ENCODE results near the gene COX8C.
A peak's percentile ranks its signal among the peaks of the same experiment; 100 is the strongest.

The COX8C gene, protein sequence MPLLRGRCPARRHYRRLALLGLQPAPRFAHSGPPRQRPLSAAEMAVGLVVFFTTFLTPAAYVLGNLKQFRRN

GRCh38 chr14:93346926-93347721, at the start of gene COX8C:
Gene COX8C (plus strand): TSS chr14:93347182. CDS start chr14:93347269, 87 bp downstream.
- no peak within 1 kb of the TSS for H3K27ac ChIP-seq
- no peak for TF ChIP-seq ZFX (IDR thresholded peaks at IDR 0.05; ENCODE audit: borderline replicate concordance)
- TF ChIP-seq, protein P1, sequence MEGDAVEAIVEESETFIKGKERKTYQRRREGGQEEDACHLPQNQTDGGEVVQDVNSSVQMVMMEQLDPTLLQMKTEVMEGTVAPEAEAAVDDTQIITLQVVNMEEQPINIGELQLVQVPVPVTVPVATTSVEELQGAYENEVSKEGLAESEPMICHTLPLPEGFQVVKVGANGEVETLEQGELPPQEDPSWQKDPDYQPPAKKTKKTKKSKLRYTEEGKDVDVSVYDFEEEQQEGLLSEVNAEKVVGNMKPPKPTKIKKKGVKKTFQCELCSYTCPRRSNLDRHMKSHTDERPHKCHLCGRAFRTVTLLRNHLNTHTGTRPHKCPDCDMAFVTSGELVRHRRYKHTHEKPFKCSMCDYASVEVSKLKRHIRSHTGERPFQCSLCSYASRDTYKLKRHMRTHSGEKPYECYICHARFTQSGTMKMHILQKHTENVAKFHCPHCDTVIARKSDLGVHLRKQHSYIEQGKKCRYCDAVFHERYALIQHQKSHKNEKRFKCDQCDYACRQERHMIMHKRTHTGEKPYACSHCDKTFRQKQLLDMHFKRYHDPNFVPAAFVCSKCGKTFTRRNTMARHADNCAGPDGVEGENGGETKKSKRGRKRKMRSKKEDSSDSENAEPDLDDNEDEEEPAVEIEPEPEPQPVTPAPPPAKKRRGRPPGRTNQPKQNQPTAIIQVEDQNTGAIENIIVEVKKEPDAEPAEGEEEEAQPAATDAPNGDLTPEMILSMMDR (IDR thresholded peaks at IDR 0.05), result peak; percentile 46

DNA sequence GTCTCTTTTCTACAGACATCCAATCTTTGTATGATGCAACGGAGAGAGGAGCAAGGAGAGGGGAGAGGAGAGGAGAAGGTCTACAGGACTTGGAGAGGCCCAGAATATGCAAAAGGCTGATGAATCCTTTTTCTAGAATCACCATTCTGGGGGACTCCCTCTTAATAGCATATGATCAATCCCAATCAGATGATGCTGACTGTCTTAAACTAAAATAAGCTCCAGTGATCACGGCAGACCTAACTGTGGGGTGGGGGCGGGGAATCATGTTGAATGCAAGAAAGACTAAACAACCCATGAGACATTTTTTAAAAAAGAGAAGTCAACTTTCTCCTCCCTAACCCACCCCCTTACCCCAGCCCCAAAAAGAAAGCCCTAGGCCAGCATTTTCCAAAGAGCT, 47.6 kb upstream of the COX8C start:
- TF ChIP-seq, protein P1 (IDR thresholded peaks at IDR 0.05), result no peak
- TF ChIP-seq ZFX (IDR thresholded peaks at IDR 0.05; ENCODE audit: borderline replicate concordance), result no peak
- no peak overlapping the region for H3K27ac ChIP-seq

DNA sequence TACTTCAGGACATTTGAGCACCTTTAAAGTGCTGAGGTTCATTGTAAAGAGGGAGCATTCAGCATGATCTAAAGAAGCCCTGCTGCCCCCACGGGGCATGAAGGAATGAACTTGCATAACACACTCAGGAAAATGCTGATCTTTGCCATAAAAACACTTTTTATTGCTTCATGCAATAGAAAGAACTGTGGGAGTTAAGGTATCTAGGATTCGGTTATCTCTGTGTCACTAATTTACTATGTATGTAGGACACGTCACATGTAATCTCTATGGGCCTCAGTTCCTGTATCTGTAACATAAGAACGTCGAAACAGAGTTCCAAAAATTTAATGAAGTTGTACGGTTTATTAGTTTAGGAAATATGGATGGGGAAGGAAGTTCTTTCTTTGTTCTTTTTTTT, 47.1 kb upstream of the COX8C start:
- TF ChIP-seq ZFX (IDR thresholded peaks at IDR 0.05; ENCODE audit: borderline replicate concordance), result no peak
- TF ChIP-seq, protein P1 (IDR thresholded peaks at IDR 0.05), result no peak
- no peak overlapping the region for H3K27ac ChIP-seq

DNA sequence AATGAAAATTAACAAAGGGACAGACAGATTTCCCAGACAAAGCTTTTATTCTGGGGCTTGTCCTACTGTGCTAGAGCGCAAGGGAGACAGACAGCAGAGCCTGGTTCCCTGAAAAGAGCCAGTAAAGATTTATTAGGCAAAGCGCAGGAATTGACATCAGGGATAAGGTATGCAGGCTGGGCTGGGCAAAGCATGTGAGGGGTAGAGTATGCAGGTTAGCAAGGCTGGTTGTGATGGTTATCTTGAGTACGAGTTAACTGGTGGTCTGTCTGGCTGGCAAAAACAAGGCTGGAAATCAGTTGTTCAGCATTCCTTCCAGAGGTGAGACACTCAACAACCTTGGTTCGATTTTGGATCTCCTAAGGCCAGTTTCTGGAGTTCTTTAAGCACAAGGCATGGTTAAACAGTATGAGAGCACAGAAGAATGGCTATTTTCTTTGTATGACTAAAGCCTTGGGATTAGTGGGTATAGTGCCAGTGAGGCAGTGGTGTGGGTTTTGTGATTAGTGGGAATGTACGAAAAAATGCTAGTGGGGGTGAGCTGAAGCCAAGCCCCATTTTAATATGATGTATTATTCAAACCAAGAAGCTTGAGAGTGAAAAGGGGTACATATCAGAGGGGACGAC, 45.0 kb upstream of the COX8C start:
- no peak overlapping the region for H3K27ac ChIP-seq
- no peak for TF ChIP-seq ZFX (IDR thresholded peaks at IDR 0.05; ENCODE audit: borderline replicate concordance)
- TF ChIP-seq, protein P1 (IDR thresholded peaks at IDR 0.05), result no peak

DNA sequence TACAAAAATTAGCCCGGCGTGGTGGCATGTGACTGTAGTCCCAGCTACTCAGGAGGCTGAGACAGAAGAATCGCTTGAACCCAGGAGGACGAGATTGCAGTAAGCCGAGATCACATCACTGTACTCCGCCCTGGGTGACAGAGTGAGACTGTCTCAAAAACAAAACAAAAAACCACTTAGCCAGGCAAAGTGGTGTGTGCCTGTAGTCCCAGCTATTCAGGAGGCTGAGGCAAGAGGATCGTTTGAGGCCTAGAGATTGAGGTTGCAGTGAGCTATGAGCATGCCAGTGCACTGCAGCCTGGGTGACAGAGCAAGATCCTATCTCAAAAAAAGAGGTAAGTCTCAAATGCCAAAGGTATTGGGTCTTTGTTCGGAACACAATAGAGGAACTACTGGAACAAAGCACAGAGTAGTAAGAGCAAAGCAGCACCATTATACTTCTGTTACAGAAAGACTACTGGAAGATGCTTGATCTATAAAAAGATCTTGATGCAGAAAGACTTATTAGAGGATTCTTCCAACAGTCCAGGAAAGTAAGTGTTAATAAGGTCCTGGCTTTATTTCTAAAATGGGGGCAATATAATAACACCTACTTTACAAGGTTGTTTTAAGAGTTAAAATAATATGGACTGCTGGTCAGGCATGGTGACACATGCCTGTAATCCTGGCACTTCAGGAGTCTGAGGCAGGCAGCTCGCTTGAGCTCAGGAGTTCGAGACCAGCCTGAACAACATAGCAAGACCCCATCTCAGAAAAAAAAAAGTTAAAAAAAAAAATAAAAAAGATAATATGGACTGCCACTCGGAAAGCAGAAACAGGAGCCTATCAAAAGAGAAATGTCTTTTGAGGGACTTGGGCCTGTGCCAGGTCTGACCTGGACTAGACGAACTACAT, 44.0 kb upstream of the COX8C start:
- TF ChIP-seq ZFX (IDR thresholded peaks at IDR 0.05; ENCODE audit: borderline replicate concordance), result no peak
- TF ChIP-seq, protein P1 (IDR thresholded peaks at IDR 0.05), result no peak
- H3K27ac ChIP-seq, result no peak overlapping the region

- TF ChIP-seq, protein P1 (IDR thresholded peaks at IDR 0.05), result no peak
- TF ChIP-seq ZFX (IDR thresholded peaks at IDR 0.05; ENCODE audit: borderline replicate concordance), result no peak
Measured at GRCh38 chr14:93303659-93304058, 43.3 kb upstream of the COX8C start.

More at GRCh38 chr14:93303659-93304058, 43.3 kb upstream of the COX8C start:
- no peak overlapping the region for H3K27ac ChIP-seq

All from 22Rv1 (cell line).